ENCODE results near the gene HNRNPLL. TPM values are rescaled to one million over a fixed set of nuclear protein-coding genes. Genes with fewer than 3 reads are reported as not detected.

Gene HNRNPLL
- total RNA-seq, 4 donors from 2014 or later: 20.0 to 42.9 (median 21.9) TPM

- H3K27me3 ChIP-seq: no peaks in the 10 kb centered on the region
- in situ Hi-C loops (cut with MboI; ENCODE audit: low sequenced_read_pairs in 4 of 4) (no loop called here), intact Hi-C loops (cut with DNase I; ENCODE audit: low total_unique reads) (no loop called here)
- H3K4me1 ChIP-seq: peaks cover 6 to 7% of the 10 kb centered on the region in 2 donors
- no peak overlapping the region for H3K4me3 ChIP-seq
- TF ChIP-seq CTCF (IDR thresholded peaks at IDR 0.05 in 4 of 5, conservative IDR thresholded peaks at IDR 0.05 in 1 of 5) (no peak), POLR2A (IDR thresholded peaks at IDR 0.05) (no peak)
- peaks cover 0 to 47% of the 10 kb centered on the region in 2 donors for H3K36me3 ChIP-seq
- ATAC-seq: no peak
- no peak overlapping the region for H3K27ac ChIP-seq
- no peak for DNase-seq
- no peaks in the 10 kb centered on the region for H3K9me3 ChIP-seq
Measured at GRCh38 chr2:38561691-38562090, 41.0 kb downstream of the HNRNPLL start.

GRCh38 chr2:38560092-38560491 lies 42.6 kb downstream of the HNRNPLL start:
- H3K27me3 ChIP-seq: no peaks in the 10 kb centered on the region
- no peak for TF ChIP-seq CTCF (IDR thresholded peaks at IDR 0.05 in 4 of 5, conservative IDR thresholded peaks at IDR 0.05 in 1 of 5)
- no peak for TF ChIP-seq POLR2A (IDR thresholded peaks at IDR 0.05)
- peaks cover 12 to 15% of the 10 kb centered on the region in 2 donors for H3K4me1 ChIP-seq
- peaks cover 0 to 32% of the 10 kb centered on the region in 2 donors for H3K36me3 ChIP-seq
- intact Hi-C loops (cut with DNase I; ENCODE audit: low total_unique reads) (no loop called here), in situ Hi-C loops (cut with MboI; ENCODE audit: low sequenced_read_pairs in 4 of 4) (no loop called here)
- ATAC-seq: no peak
- no peak overlapping the region for H3K27ac ChIP-seq
- H3K4me3 ChIP-seq: no peak overlapping the region
- no peaks in the 10 kb centered on the region for H3K9me3 ChIP-seq
- no peak for DNase-seq

GRCh38 chr2:38557981-38558380 lies 44.7 kb downstream of the HNRNPLL start:
- TF ChIP-seq POLR2A (IDR thresholded peaks at IDR 0.05): no peak
- TF ChIP-seq CTCF (IDR thresholded peaks at IDR 0.05 in 4 of 5, conservative IDR thresholded peaks at IDR 0.05 in 1 of 5): no peak
- no peak overlapping the region for H3K27ac ChIP-seq
- in situ Hi-C loops (cut with MboI; ENCODE audit: low sequenced_read_pairs in 4 of 4): no loop called here
- H3K36me3 ChIP-seq: peaks cover 0 to 23% of the 10 kb centered on the region in 2 donors
- no peaks in the 10 kb centered on the region for H3K27me3 ChIP-seq
- intact Hi-C loops (cut with DNase I; ENCODE audit: low total_unique reads): no loop called here
- H3K4me3 ChIP-seq: no peak overlapping the region
- peaks cover 12 to 15% of the 10 kb centered on the region in 2 donors for H3K4me1 ChIP-seq
- no peak for ATAC-seq
- no peak for DNase-seq
- no peaks in the 10 kb centered on the region for H3K9me3 ChIP-seq

GRCh38 chr2:38557217-38557616 lies 45.5 kb downstream of the HNRNPLL start:
- no peak overlapping the region for H3K4me3 ChIP-seq
- no peaks in the 10 kb centered on the region for H3K27me3 ChIP-seq
- no peak for TF ChIP-seq POLR2A (IDR thresholded peaks at IDR 0.05)
- no peak for TF ChIP-seq CTCF (IDR thresholded peaks at IDR 0.05 in 4 of 5, conservative IDR thresholded peaks at IDR 0.05 in 1 of 5)
- no peak for DNase-seq
- no peak overlapping the region for H3K27ac ChIP-seq
- H3K36me3 ChIP-seq: peaks cover 0 to 23% of the 10 kb centered on the region in 2 donors
- no peak for ATAC-seq
- in situ Hi-C loops (cut with MboI; ENCODE audit: low sequenced_read_pairs in 4 of 4) (no loop called here), intact Hi-C loops (cut with DNase I; ENCODE audit: low total_unique reads) (no loop called here)
- H3K9me3 ChIP-seq: no peaks in the 10 kb centered on the region
- peaks cover 12 to 15% of the 10 kb centered on the region in 2 donors for H3K4me1 ChIP-seq
